ENCODE data around the gene ZIC1. TPM values are rescaled to one million over a fixed set of nuclear protein-coding genes. Genes with fewer than 3 reads are reported as not detected.

The ZIC1 gene
- total RNA-seq, 4 donors from 2014 or later = not detected

DNA sequence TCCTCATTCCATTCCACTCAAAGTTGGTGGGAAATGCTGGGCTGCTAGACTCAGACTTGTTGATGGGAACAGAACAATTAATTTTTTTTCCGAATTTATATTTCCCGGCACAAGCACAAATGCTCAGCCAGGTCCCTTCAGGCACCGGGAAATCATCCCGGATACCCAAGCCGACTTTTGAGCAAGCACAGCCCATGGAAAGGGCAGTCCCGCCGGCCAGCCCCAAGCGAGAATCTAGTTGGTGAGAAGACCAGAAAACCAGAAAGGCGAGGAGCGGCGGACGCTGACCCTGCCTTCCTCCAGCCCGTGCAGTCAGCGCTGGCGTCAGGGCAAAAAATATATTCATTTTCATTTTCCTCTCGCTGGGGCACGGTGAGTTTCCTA is 2.1 kb upstream of the ZIC1 start:
- intact Hi-C loops (cut with DNase I) = no loop called here
- Histone ChIP-seq H3K4me3 (peak overlapping the region in 1 of 4 donors; percentile 29), H3K4me1 (peaks cover 17 to 45% (median 18%) of the 10 kb centered on the region in 3 donors), H3K36me3 (no peaks in the 10 kb centered on the region), H3K9me3 (peaks cover 0 to 35% (median 15%) of the 10 kb centered on the region in 3 donors), H3K27me3 (peaks cover 31 to 100% (median 60%) of the 10 kb centered on the region in 4 donors), H3K27ac (no peak overlapping the region)
- 11 to 13% methylated on average over 13 to 17 of the region's 17 CpGs for WGBS, 2 donors
- TF ChIP-seq, protein P1, sequence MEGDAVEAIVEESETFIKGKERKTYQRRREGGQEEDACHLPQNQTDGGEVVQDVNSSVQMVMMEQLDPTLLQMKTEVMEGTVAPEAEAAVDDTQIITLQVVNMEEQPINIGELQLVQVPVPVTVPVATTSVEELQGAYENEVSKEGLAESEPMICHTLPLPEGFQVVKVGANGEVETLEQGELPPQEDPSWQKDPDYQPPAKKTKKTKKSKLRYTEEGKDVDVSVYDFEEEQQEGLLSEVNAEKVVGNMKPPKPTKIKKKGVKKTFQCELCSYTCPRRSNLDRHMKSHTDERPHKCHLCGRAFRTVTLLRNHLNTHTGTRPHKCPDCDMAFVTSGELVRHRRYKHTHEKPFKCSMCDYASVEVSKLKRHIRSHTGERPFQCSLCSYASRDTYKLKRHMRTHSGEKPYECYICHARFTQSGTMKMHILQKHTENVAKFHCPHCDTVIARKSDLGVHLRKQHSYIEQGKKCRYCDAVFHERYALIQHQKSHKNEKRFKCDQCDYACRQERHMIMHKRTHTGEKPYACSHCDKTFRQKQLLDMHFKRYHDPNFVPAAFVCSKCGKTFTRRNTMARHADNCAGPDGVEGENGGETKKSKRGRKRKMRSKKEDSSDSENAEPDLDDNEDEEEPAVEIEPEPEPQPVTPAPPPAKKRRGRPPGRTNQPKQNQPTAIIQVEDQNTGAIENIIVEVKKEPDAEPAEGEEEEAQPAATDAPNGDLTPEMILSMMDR (IDR thresholded peaks at IDR 0.05) = no peak
- TF ChIP-seq POLR2A (IDR thresholded peaks at IDR 0.05) = no peak
- DNase-seq = no peak

GRCh38 chr3:147407498-147408187 is 1.5 kb upstream of the ZIC1 start:
- peaks cover 0 to 41% (median 18%) of the 10 kb centered on the region in 3 donors for H3K9me3 ChIP-seq
- H3K27me3 ChIP-seq = peaks cover 34 to 100% (median 65%) of the 10 kb centered on the region in 4 donors
- intact Hi-C loops (cut with DNase I) = no loop called here
- WGBS, 2 donors = 20 to 25% methylated on average over 27 of the region's 27 CpGs
- no peak overlapping the region for H3K27ac ChIP-seq
- no peaks in the 10 kb centered on the region for H3K36me3 ChIP-seq
- H3K4me1 ChIP-seq = peaks cover 18 to 50% (median 19%) of the 10 kb centered on the region in 3 donors
- TF ChIP-seq POLR2A (IDR thresholded peaks at IDR 0.05) = no peak
- TF ChIP-seq, protein P1 (IDR thresholded peaks at IDR 0.05) = no peak
- peak overlapping the region in 1 of 4 donors; percentile 29 for H3K4me3 ChIP-seq
- DNase-seq = no peak

DNA sequence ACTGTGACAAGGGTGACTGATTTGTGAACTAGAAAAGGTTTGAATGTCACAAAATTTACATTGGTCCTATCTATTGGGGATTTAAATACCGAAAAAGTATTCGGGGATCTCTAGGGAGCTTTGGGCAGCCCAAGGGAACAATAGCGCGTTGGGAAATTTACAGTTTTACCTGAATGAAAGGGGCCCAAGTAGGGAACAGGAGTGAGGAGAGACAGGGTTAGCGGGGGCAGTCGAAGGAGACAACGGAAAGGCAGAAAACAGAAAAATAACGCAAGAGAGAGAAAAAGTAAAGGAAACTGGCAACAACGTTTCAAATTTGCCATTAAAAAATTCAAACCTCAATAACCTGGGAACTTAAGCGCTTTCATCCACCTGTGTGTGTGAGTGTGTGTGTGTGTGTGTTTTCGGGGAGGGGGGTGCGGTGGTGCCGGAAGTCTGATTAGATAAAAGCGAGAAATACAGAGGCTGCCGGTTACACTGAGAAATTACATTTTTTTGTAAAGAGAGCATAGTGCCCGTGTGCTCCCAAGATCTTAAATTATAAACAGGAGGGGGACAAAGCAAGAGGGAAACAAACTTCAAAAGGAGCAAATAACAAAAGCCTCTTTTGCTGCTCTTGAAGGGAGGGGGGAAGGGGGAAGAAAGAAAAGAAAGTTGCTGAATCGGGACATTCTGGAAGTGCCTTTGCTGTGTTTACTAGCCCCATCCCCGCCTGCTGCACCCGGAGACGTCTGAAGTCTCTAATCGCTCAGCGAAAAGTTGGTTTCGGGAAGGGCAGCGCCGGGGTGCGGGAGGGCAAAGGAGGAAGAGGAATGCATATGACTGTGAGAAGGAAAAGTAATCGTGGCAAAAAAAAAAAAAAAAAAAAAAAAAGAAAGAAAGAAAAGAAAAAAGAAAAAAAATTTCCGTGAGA is 721 bp upstream of the ZIC1 start:
- 21% methylated on average over 21 to 28 of the region's 28 CpGs for whole genome bisulfite sequencing, 2 donors
- Histone ChIP-seq H3K4me3 (no peak overlapping the region), H3K4me1 (peaks cover 18 to 58% (median 27%) of the 10 kb centered on the region in 3 donors), H3K27ac (no peak overlapping the region), H3K9me3 (peaks cover 0 to 47% (median 19%) of the 10 kb centered on the region in 3 donors), H3K27me3 (peaks cover 39 to 100% (median 73%) of the 10 kb centered on the region in 4 donors), H3K36me3 (no peaks in the 10 kb centered on the region)
- no peak for DNase-seq
- TF ChIP-seq POLR2A (IDR thresholded peaks at IDR 0.05) = no peak
- TF ChIP-seq, protein P1 (IDR thresholded peaks at IDR 0.05) = no peak
- intact Hi-C loops (cut with DNase I) = no loop called here

GRCh38 chr3:147410116-147410525 is 956 bp downstream of the ZIC1 start:
- no peak for DNase-seq
- Histone ChIP-seq H3K36me3 (no peaks in the 10 kb centered on the region), H3K4me1 (peaks cover 18 to 63% (median 31%) of the 10 kb centered on the region in 3 donors), H3K4me3 (peak overlapping the region in 3 of 4 donors; percentile 24 to 56 (median 40)), H3K27ac (no peak overlapping the region), H3K27me3 (peaks cover 39 to 100% (median 73%) of the 10 kb centered on the region in 4 donors), H3K9me3 (peaks cover 0 to 47% (median 23%) of the 10 kb centered on the region in 3 donors)
- WGBS, 2 donors = 23 to 34% methylated on average over 6 to 25 of the region's 52 CpGs
- intact Hi-C loops (cut with DNase I) = no loop called here
- no peak for TF ChIP-seq POLR2A (IDR thresholded peaks at IDR 0.05)
- TF ChIP-seq, protein P1 (IDR thresholded peaks at IDR 0.05) = no peak
